Lung (tissue), 12 donors: ENCODE results near the gene EFNA1. TPM values are rescaled to one million over a fixed set of nuclear protein-coding genes. Genes with fewer than 3 reads are reported as not detected.
A peak's percentile ranks its signal among the peaks of the same experiment; 100 is the strongest.

Source experiments
- ATAC-seq: fragments of 200-7000 bp; cut with Tn5 transposase; one replicate; pipeline ENCODE4 v1.9.1; 2020; ENCODE audit warnings: moderate number of reproducible peaks; ENCODE audit not compliant: insufficient read depth, low FRiP score
- DNase-seq, 3 donors: peaks; one replicate each; pipeline ENCODE4 v3.0.0-alpha.2; 2013 to 2017
- H3K27ac ChIP-seq, 2 donors: one replicate each; pipeline ENCODE4 v1.5.1; 2013; ENCODE audit warnings: mild to moderate bottlenecking in 2 of 2, moderate library complexity in 2 of 2, control low read depth in 1 of 2, inconsistent platforms in 1 of 2, low read depth in 1 of 2, low read length in 1 of 2
- H3K27me3 ChIP-seq, 3 donors: one replicate each; pipeline ENCODE4 v1.5.1; 2013; ENCODE audit warnings: low read length in 2 of 3; ENCODE audit not compliant: control insufficient read depth in 3 of 3, insufficient read depth in 3 of 3
- H3K36me3 ChIP-seq, 4 donors: one replicate each; pipeline ENCODE4 v1.5.1; 2013; ENCODE audit warnings: low read length in 4 of 4, mild to moderate bottlenecking in 1 of 4, moderate library complexity in 1 of 4; ENCODE audit not compliant: control insufficient read depth in 4 of 4, insufficient read depth in 4 of 4
- H3K4me1 ChIP-seq, 5 donors: one replicate each; pipeline ENCODE4 v1.5.1; 2013; ENCODE audit warnings: low read length in 5 of 5, mild to moderate bottlenecking in 2 of 5, moderate library complexity in 1 of 5; ENCODE audit not compliant: control insufficient read depth in 5 of 5, insufficient read depth in 5 of 5
- H3K4me3 ChIP-seq: one replicate; pipeline ENCODE4 v1.5.1; 2013; ENCODE audit warnings: mild to moderate bottlenecking, control low read depth, moderate library complexity
- H3K9ac ChIP-seq, 2 donors: one replicate each; pipeline ENCODE4 v1.5.1; 2013; ENCODE audit warnings: low read length in 2 of 2, control low read depth in 1 of 2; ENCODE audit not compliant: insufficient read depth in 1 of 2
- H3K9me3 ChIP-seq, 4 donors: one replicate each; pipeline ENCODE4 v1.5.1; 2013; ENCODE audit warnings: low read length in 3 of 4, mild to moderate bottlenecking in 1 of 4, moderate library complexity in 1 of 4; ENCODE audit not compliant: control insufficient read depth in 4 of 4, insufficient read depth in 3 of 4
- CTCF ChIP-seq: IDR thresholded peaks from 2 replicates; pipeline ENCODE4 v1.5.1; 2012; ENCODE audit warnings: mild to moderate bottlenecking; ENCODE audit errors: control extremely low read depth, extremely low read depth
- WGBS, 2 donors: extraction: QIAGEN DNeasy Blood & Tissue Kit; methylation state at CpG; one replicate each; pipeline ENCODE4 v1.1.7; 2013; 5-methylcytosine and 5-hydroxymethylcytosine counted together
- polyA plus RNA-seq, 2 donors: library from polyadenylated mRNA; stranded (reverse); fragments of 200-250 nt; gene quantifications; one replicate each; pipeline ENCODE4 v1.2.1, GENCODE V29; 2013
- total RNA-seq, 2 donors: library from RNA; depleted of rRNA in 1 of 2; stranded (reverse); fragments of >200 nt in 1 of 2; gene quantifications; one replicate each; pipeline ENCODE4 v1.2.1, GENCODE V29; 2014 to 2021
- donor health status: control.
- donor health status: control.
- donor health status: Bipolar disorder and iron deficiency.
- donor health status: healthy.
- donor health status: DM: yes; HTN: yes; CAD: no.

EFNA1 gene
- total and polyA plus RNA-seq, 4 donors = 111 to 202 (median 168) TPM

GRCh38 chr1:155104605-155105534 lies 22.8 kb upstream of the EFNA1 start:
- peaks cover 0 to 3% (median 0%) of the 10 kb centered on the region in 5 donors for H3K4me1 ChIP-seq
- TF ChIP-seq CTCF = no peak
- no peaks in the 10 kb centered on the region for H3K27me3 ChIP-seq
- no peaks in the 10 kb centered on the region for H3K9me3 ChIP-seq
- no peak overlapping the region for H3K4me3 ChIP-seq
- no peak overlapping the region for H3K9ac ChIP-seq
- H3K36me3 ChIP-seq = no peaks in the 10 kb centered on the region
- H3K27ac ChIP-seq = peak overlapping the region in 1 of 2 donors; percentile 37
- WGBS, 2 donors = 71 to 87% methylated on average over 7 of the region's 7 CpGs
- DNase-seq = no peak
- no peak for ATAC-seq

- TF ChIP-seq CTCF = no peak
- ATAC-seq (peak; percentile 58), DNase-seq (no peak)
- 39 to 57% methylated on average over 7 of the region's 7 CpGs for WGBS, 2 donors
- H3K36me3 ChIP-seq = no peaks in the 10 kb centered on the region
- H3K27ac ChIP-seq = peak overlapping the region in 1 of 2 donors; percentile 37
- H3K27me3 ChIP-seq = no peaks in the 10 kb centered on the region
- H3K9me3 ChIP-seq = no peaks in the 10 kb centered on the region
- peaks cover 0 to 3% (median 0%) of the 10 kb centered on the region in 5 donors for H3K4me1 ChIP-seq
- no peak overlapping the region for H3K9ac ChIP-seq
- no peak overlapping the region for H3K4me3 ChIP-seq
These were observed 22.1 kb upstream of the EFNA1 start for GRCh38 chr1:155105604-155106011.

- DNase-seq = no peak
- Histone ChIP-seq H3K27me3 (no peaks in the 10 kb centered on the region), H3K4me3 (no peak overlapping the region), H3K9me3 (no peaks in the 10 kb centered on the region), H3K4me1 (peaks cover 0 to 3% (median 0%) of the 10 kb centered on the region in 5 donors), H3K27ac (peak overlapping the region in 1 of 2 donors; percentile 10), H3K9ac (no peak overlapping the region), H3K36me3 (no peaks in the 10 kb centered on the region)
- WGBS, 2 donors = 79 to 80% methylated on average over 6 of the region's 6 CpGs
- TF ChIP-seq CTCF = no peak
- no peak for ATAC-seq
These were observed 20.8 kb upstream of the EFNA1 start for GRCh38 chr1:155106862-155107261.
